DND-41 (cell line): Measurements from ENCODE around the gene IPO11.

Experiments
- CTCF ChIP-seq: IDR thresholded peaks from 2 replicates; pipeline ENCODE4 v1.5.1; 2012; ENCODE audit warnings: borderline replicate concordance, low read length, moderate library complexity, mild to moderate bottlenecking; ENCODE audit not compliant: poor library complexity, severe bottlenecking; ENCODE audit errors: extremely low read depth
- EZH2 ChIP-seq: IDR thresholded peaks from 3 replicates; pipeline ENCODE4 v1.6.1; 2012; ENCODE audit warnings: borderline replicate concordance, low read depth, mild to moderate bottlenecking, moderate library complexity, low read length, inconsistent platforms; ENCODE audit not compliant: severe bottlenecking

- TF ChIP-seq CTCF (no peak), EZH2 (no peak)
These were observed 124.2 kb downstream of the IPO11 start for GRCh38 chr5:62536783-62537182.
